SK-N-SH (cell line): ENCODE results near the gene C14orf119. TPM values are rescaled to one million over a fixed set of nuclear protein-coding genes. Genes with fewer than 3 reads are reported as not detected.

Experiments
- CTCF ChIA-PET: fragments of 300-600, 350-600 bp; formaldehyde crosslinking; extraction: SDS; loops from one replicate; lab custom pipeline; 2021; lab: Yijun Ruan, JAX
- POLR2A ChIA-PET: fragments of 350-600 bp; sonication (Branson Sonifier 250); formaldehyde crosslinking; extraction: SDS; loops from one replicate; lab custom pipeline; 2020; ENCODE audit warnings: antibody characterized with exemption, inconsistent platforms; lab: Yijun Ruan, JAX
- DNase-seq: peaks from one replicate; pipeline ENCODE4 v3.0.0; 2012
- H2AFZ ChIP-seq: fragments of 200-600 bp; sonication (generic); 2 replicates; pipeline ENCODE4 v1.8.1; 2016; ENCODE audit warnings: antibody characterized with exemption, mild to moderate bottlenecking, low read depth
- H3F3A ChIP-seq: fragments of 200-600 bp; sonication (generic); replicated peaks from 2 replicates; pipeline ENCODE3; 2016; ENCODE audit warnings: antibody characterized with exemption, mild to moderate bottlenecking; ENCODE audit not compliant: insufficient read depth
- H3K27ac ChIP-seq, 2 experiments: fragments of 200-500 bp in 1 of 2; fragments of 200-600 bp in 1 of 2; sonication (Bioruptor generic) in 1 of 2; sonication (generic), shearing (Covaris generic) in 1 of 2; 2 replicates each; pipeline versions ENCODE4 v1.5.1 to v1.6.1; 2014 to 2016; ENCODE audit warnings: low read depth in 2 of 2, inconsistent platforms in 1 of 2, low read length in 1 of 2, mild to moderate bottlenecking in 1 of 2, mixed read lengths in 1 of 2
- H3K27me3 ChIP-seq: fragments of 200-600 bp; sonication (generic), shearing (Covaris generic); 2 replicates; pipeline ENCODE4 v1.6.1; 2016; ENCODE audit warnings: mixed run types; ENCODE audit not compliant: insufficient read depth
- H3K36me3 ChIP-seq, 2 experiments: fragments of 200-500 bp in 1 of 2; fragments of 200-600 bp in 1 of 2; sonication (Bioruptor generic) in 1 of 2; sonication (generic) in 1 of 2; replicated peaks in 1 of 2; 2 replicates each; pipeline versions ENCODE3 to v1.5.1; 2014 to 2016; ENCODE audit warnings: low read length in 1 of 2, mild to moderate bottlenecking in 1 of 2; ENCODE audit not compliant: insufficient read depth in 2 of 2, control insufficient read depth in 1 of 2
- H3K4me1 ChIP-seq, 2 experiments: fragments of 200-500 bp in 1 of 2; fragments of 200-600 bp in 1 of 2; sonication (Bioruptor generic) in 1 of 2; sonication (generic), shearing (Covaris generic) in 1 of 2; 2 replicates each; pipeline versions ENCODE4 v1.5.1 to v1.6.1; 2014 to 2016; ENCODE audit warnings: low read depth in 1 of 2, low read length in 1 of 2, mixed run types in 1 of 2; ENCODE audit not compliant: insufficient read depth in 2 of 2, control insufficient read depth in 1 of 2
- H3K4me2 ChIP-seq: fragments of 200-600 bp; sonication (generic), shearing (Covaris generic); 2 replicates; pipeline ENCODE4 v1.6.1; 2017; ENCODE audit warnings: mixed run types
- H3K4me3 ChIP-seq, 2 experiments: fragments of 200-500 bp in 1 of 2; fragments of 200-600 bp in 1 of 2; sonication (Bioruptor generic) in 1 of 2; sonication (generic), shearing (Covaris generic) in 1 of 2; 2 replicates each; pipeline versions ENCODE4 v1.5.1 to v1.8.1; 2014 to 2016; ENCODE audit warnings: low read depth in 2 of 2, inconsistent platforms in 1 of 2, low read length in 1 of 2, mild to moderate bottlenecking in 1 of 2, mixed read lengths in 1 of 2, moderate library complexity in 1 of 2
- H3K79me2 ChIP-seq: fragments of 200-600 bp; sonication (generic); 2 replicates; pipeline ENCODE4 v1.8.1; 2017; ENCODE audit warnings: mild to moderate bottlenecking; ENCODE audit not compliant: insufficient read depth
- H3K9ac ChIP-seq: fragments of 200-600 bp; sonication (generic); 2 replicates; pipeline ENCODE4 v1.6.1; 2017; ENCODE audit warnings: mixed run types
- H3K9me2 ChIP-seq: fragments of 200-600 bp; sonication (generic); 2 replicates; pipeline ENCODE4 v1.6.1; 2017; ENCODE audit warnings: mixed run types
- H3K9me3 ChIP-seq: fragments of 200-600 bp; sonication (generic); 2 replicates; pipeline ENCODE4 v1.6.1; 2017; ENCODE audit warnings: mixed run types, mild to moderate bottlenecking, moderate library complexity
- H4K20me1 ChIP-seq: fragments of 200-600 bp; sonication (generic); 2 replicates; pipeline ENCODE4 v1.6.1; 2017; ENCODE audit warnings: mild to moderate bottlenecking, mixed run types; ENCODE audit not compliant: insufficient read depth
- CHD2 ChIP-seq: fragments of 150-350 bp; IDR thresholded peaks from 2 replicates; pipeline ENCODE4 v1.6.1; 2018; ENCODE audit warnings: low read length; ENCODE audit not compliant: partially characterized antibody
- CTCF ChIP-seq: fragments of 200-600 bp; sonication (generic); IDR thresholded peaks from 2 replicates; pipeline ENCODE4 v1.6.1; 2017; ENCODE audit warnings: antibody characterized with exemption, mild to moderate bottlenecking, moderate library complexity
- FOSL2 ChIP-seq: IDR thresholded peaks from 2 replicates; pipeline ENCODE4 v1.4.0; 2012; ENCODE audit warnings: low read depth, mild to moderate bottlenecking, moderate library complexity, borderline replicate concordance
- GABPA ChIP-seq: IDR thresholded peaks from 2 replicates; pipeline ENCODE4 v1.4.0; 2012; ENCODE audit warnings: low read depth, mild to moderate bottlenecking
- JUND ChIP-seq: IDR thresholded peaks from 2 replicates; pipeline ENCODE4 v1.4.0; 2012
- MAX ChIP-seq: IDR thresholded peaks from 2 replicates; pipeline ENCODE4 v1.4.0; 2012; ENCODE audit warnings: low read depth
- MEF2A ChIP-seq: IDR thresholded peaks from 2 replicates; pipeline ENCODE4 v1.4.0; 2012; ENCODE audit warnings: low read depth, borderline replicate concordance
- NRF1 ChIP-seq: IDR thresholded peaks from 2 replicates; pipeline ENCODE4 v1.6.1; 2012; ENCODE audit warnings: low read depth, mild to moderate bottlenecking, low read length
- PBX3 ChIP-seq: IDR thresholded peaks from 2 replicates; pipeline ENCODE4; 2012
- RAD21 ChIP-seq: IDR thresholded peaks from 2 replicates; pipeline ENCODE4 v1.6.1; 2012; ENCODE audit warnings: mild to moderate bottlenecking, low read length
- RCOR1 ChIP-seq: fragments of 150-350 bp; IDR thresholded peaks from 2 replicates; pipeline ENCODE4 v1.6.1; 2017; ENCODE audit warnings: antibody characterized with exemption, low read length
- RFX5 ChIP-seq: IDR thresholded peaks from 2 replicates; pipeline ENCODE4 v1.6.1; 2012; ENCODE audit warnings: mild to moderate bottlenecking, improper control_type of control experiment, low read length
- SIN3A ChIP-seq: IDR thresholded peaks from 2 replicates; pipeline ENCODE4 v1.6.1; 2012; ENCODE audit warnings: low read depth, mild to moderate bottlenecking, low read length, moderate library complexity, borderline replicate concordance
- SMC3 ChIP-seq: IDR thresholded peaks from 2 replicates; pipeline ENCODE4 v1.6.1; 2012; ENCODE audit warnings: low read depth, low read length, improper control_type of control experiment
- YY1 ChIP-seq: IDR thresholded peaks from 2 replicates; pipeline ENCODE4 v1.4.0; 2012; ENCODE audit warnings: low read depth, mild to moderate bottlenecking
- WGBS: methylation state at CpG from one replicate; pipeline ENCODE4 v1.1.6; 2017; ENCODE audit warnings: low lambda C conversion rate; 5-methylcytosine and 5-hydroxymethylcytosine counted together
- polyA plus RNA-seq, 3 experiments: library from polyadenylated mRNA; depleted of rRNA; stranded (reverse); fragments of >200 nt; gene quantifications; 2 replicates each; pipeline ENCODE4 v1.2.3, GENCODE V29; 2012
- TF ChIP-seq, protein P1 (sequence below): IDR thresholded peaks from 2 replicates; pipeline ENCODE4 v1.4.0; 2012; ENCODE audit warnings: low read depth, borderline replicate concordance
- TF ChIP-seq, protein P2 (sequence below): fragments of 150-350 bp; IDR thresholded peaks from 2 replicates; pipeline ENCODE4 v1.6.1; 2017; ENCODE audit warnings: antibody characterized with exemption, low read length, low read depth, borderline replicate concordance

Gene C14orf119
- polyA plus RNA-seq, 1 of the 3 experiments (the other 2 are of a cell fraction) = 55.2 TPM

DNA sequence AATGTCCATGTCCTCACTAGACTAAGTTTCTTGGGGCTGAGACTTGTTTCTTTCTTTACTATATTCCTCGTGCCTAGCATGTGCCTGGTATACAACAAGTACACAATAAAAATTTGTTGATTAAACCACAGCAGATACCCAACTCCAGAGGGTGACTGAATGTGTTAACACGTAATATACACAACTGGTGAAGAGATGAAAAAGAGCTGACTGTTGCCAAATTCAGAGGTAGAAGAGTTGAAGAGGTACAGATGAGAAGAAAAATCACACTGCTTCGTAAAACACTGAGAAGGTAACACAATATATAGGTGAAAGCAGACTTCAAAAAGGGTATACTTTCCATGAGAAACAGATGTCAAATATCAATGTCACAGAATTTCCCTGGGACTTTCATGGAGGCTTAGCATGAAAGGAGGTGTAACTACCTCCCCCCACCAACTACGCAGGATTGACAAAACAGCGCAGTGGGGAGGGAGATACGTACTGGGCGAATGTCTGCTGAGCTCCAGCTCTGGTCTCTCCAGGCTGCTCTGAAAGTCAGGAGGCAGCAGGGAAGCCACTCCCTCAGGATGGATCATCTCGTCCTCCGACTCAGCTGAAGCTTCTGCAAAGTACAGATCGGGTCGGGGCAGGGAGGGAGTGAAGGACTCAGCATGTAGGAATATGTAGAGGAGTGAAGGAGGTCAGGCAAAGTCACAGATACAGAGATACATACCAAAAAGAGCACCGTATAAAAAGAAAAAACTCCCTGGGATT, 5.6 kb upstream of the C14orf119 start:
- TF ChIP-seq, protein P1, sequence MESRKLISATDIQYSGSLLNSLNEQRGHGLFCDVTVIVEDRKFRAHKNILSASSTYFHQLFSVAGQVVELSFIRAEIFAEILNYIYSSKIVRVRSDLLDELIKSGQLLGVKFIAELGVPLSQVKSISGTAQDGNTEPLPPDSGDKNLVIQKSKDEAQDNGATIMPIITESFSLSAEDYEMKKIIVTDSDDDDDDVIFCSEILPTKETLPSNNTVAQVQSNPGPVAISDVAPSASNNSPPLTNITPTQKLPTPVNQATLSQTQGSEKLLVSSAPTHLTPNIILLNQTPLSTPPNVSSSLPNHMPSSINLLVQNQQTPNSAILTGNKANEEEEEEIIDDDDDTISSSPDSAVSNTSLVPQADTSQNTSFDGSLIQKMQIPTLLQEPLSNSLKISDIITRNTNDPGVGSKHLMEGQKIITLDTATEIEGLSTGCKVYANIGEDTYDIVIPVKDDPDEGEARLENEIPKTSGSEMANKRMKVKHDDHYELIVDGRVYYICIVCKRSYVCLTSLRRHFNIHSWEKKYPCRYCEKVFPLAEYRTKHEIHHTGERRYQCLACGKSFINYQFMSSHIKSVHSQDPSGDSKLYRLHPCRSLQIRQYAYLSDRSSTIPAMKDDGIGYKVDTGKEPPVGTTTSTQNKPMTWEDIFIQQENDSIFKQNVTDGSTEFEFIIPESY = no peak
- no peak for TF ChIP-seq JUND
- TF ChIP-seq MAX = no peak
- no peak for TF ChIP-seq FOSL2
- TF ChIP-seq, protein P2, sequence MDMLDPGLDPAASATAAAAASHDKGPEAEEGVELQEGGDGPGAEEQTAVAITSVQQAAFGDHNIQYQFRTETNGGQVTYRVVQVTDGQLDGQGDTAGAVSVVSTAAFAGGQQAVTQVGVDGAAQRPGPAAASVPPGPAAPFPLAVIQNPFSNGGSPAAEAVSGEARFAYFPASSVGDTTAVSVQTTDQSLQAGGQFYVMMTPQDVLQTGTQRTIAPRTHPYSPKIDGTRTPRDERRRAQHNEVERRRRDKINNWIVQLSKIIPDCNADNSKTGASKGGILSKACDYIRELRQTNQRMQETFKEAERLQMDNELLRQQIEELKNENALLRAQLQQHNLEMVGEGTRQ = no peak
- TF ChIP-seq RFX5 = no peak
- TF ChIP-seq CTCF = no peak
- no peak for TF ChIP-seq PBX3
- TF ChIP-seq SMC3 = no peak
- no peak for TF ChIP-seq SIN3A
- no peak for TF ChIP-seq GABPA
- no peak for TF ChIP-seq RCOR1
- no peak for TF ChIP-seq MEF2A
- TF ChIP-seq CHD2 = no peak
- no peak for TF ChIP-seq RAD21
- no peak for TF ChIP-seq NRF1
- TF ChIP-seq YY1 = no peak
- H2AFZ ChIP-seq = no peak overlapping the region
- peaks cover 4 to 6% of the 10 kb centered on the region in 2 experiments; a peak in 3 of 4 replicates for H3K4me1 ChIP-seq
- DNase-seq = no peak
- WGBS = 97% methylated on average over 12 of the region's 12 CpGs
- H3K27ac ChIP-seq = no peak overlapping the region
- H3K9ac ChIP-seq = no peak overlapping the region
- no peaks in the 10 kb centered on the region for H3K27me3 ChIP-seq
- no peak overlapping the region for H3K4me3 ChIP-seq
- H3K36me3 ChIP-seq = peaks cover 66 to 80% of the 10 kb centered on the region in 2 experiments
- H4K20me1 ChIP-seq = peaks cover 27% of the 10 kb centered on the region
- H3K9me2 ChIP-seq = no peaks in the 10 kb centered on the region
- CTCF ChIA-PET = interaction anchor here (0.9 to 7.5 kb wide), 8 partner anchors 12 to 103 kb away, joined by 3 to 73 read pairs (median 4); partner anchors contain the start of gene CDH24
- H3K4me2 ChIP-seq = no peak overlapping the region
- no peaks in the 10 kb centered on the region for H3K9me3 ChIP-seq
- peaks cover 91% of the 10 kb centered on the region for H3K79me2 ChIP-seq
- peaks cover 11% of the 10 kb centered on the region for H3F3A ChIP-seq
- POLR2A ChIA-PET = no interaction called here
